ENCODE measurements around the gene C10orf95. TPM values are rescaled to one million over a fixed set of nuclear protein-coding genes. Genes with fewer than 3 reads are reported as not detected.

C10orf95 gene
- total and polyA plus RNA-seq, 2 of the 13 experiments (the other 11 are each of a cell fraction or from before 2014, with no cell fraction given), result 0.05 to 0.07 TPM

GRCh38 chr10:102420714-102421506 is 30.4 kb downstream of the C10orf95 start, which contains the start of gene FBXL15 (continued):
- TF ChIP-seq SSRP1 (CRISPR knock-in tag; IDR thresholded peaks at IDR 0.05) (no peak), CHD2 (IDR thresholded peaks at IDR 0.05; ENCODE audit: low read depth, low read length) (no peak; the same call in 1 of the 2 replicates), THAP11 (CRISPR knock-in tag; IDR thresholded peaks at IDR 0.05) (peak; percentile 96), JUNB (CRISPR knock-in tag; IDR thresholded peaks at IDR 0.05; ENCODE audit: borderline replicate concordance) (no peak), BHLHE40 (IDR thresholded peaks at IDR 0.05; ENCODE audit: low read length) (no peak), CENPBD1 (CRISPR knock-in tag; IDR thresholded peaks at IDR 0.05; ENCODE audit: borderline replicate concordance, low read depth) (no peak), FOXK1 (CRISPR knock-in tag; IDR thresholded peaks at IDR 0.05; ENCODE audit: borderline replicate concordance, low read depth) (peak; percentile 90), ZNF841 (CRISPR knock-in tag; IDR thresholded peaks at IDR 0.05; ENCODE audit: borderline replicate concordance) (no peak), SRSF1 (optimal IDR thresholded peaks at IDR 0.05; ENCODE audit: low read depth, low read length) (peak; percentile 63), MAFK (conservative IDR thresholded peaks at IDR 0.05 in 1 of 2, IDR thresholded peaks at IDR 0.05 in 1 of 2; ENCODE audit: low read length in 2 of 2) (no peak), THYN1 (CRISPR knock-in tag; IDR thresholded peaks at IDR 0.05; ENCODE audit: borderline replicate concordance, low read depth) (0 out of 2 replicates have a peak, but pooled peaks have one; percentile 82), CBX2 (IDR thresholded peaks at IDR 0.05; ENCODE audit: low read depth, low read length) (no peak), CBX2 (CRISPR knock-in tag; IDR thresholded peaks at IDR 0.05; ENCODE audit: low read depth) (no peak), ZNF230 (CRISPR knock-in tag; IDR thresholded peaks at IDR 0.05) (no peak), ZNF24 (IDR thresholded peaks at IDR 0.05) (no peak), WIZ (CRISPR knock-in tag; IDR thresholded peaks at IDR 0.05) (peak; percentile 52; the same call in 1 of the 2 replicates), REPIN1 (CRISPR knock-in tag; IDR thresholded peaks at IDR 0.05; ENCODE audit: borderline replicate concordance, low read depth) (peak; percentile 86), HIVEP1 (CRISPR knock-in tag; IDR thresholded peaks at IDR 0.05) (peak; percentile 65; the same call in 1 of the 2 replicates), MEIS1 (CRISPR knock-in tag; IDR thresholded peaks at IDR 0.05; ENCODE audit: borderline replicate concordance) (no peak), PHF5A (CRISPR knock-in tag; IDR thresholded peaks at IDR 0.05; ENCODE audit: low read depth, unreplicated experiment) (peak; percentile 70), ZNF235 (CRISPR knock-in tag; IDR thresholded peaks at IDR 0.05; ENCODE audit: borderline replicate concordance) (0 out of 2 replicates have a peak, but pooled peaks have one; percentile 63), ZNF644 (CRISPR knock-in tag; IDR thresholded peaks at IDR 0.05; ENCODE audit: low read depth) (no peak), ZNF232 (CRISPR knock-in tag; IDR thresholded peaks at IDR 0.05; ENCODE audit: borderline replicate concordance) (peak; percentile 82; the same call in 1 of the 2 replicates), ZKSCAN1 (IDR thresholded peaks at IDR 0.05; ENCODE audit: low read length) (no peak), RBM39 (IDR thresholded peaks at IDR 0.05; ENCODE audit: low read depth, low read length, poor library complexity, severe bottlenecking) (peak; percentile 41), HOXD1 (CRISPR knock-in tag; IDR thresholded peaks at IDR 0.05) (no peak; the same call in 1 of the 2 replicates), RBAK (CRISPR knock-in tag; IDR thresholded peaks at IDR 0.05) (no peak), ZNF710 (CRISPR knock-in tag; IDR thresholded peaks at IDR 0.05; ENCODE audit: borderline replicate concordance) (no peak)
